ES-I3 (cell line): ENCODE measurements around the gene ARRB1.

Experiments
- H3K36me3 ChIP-seq: 2 replicates; pipeline ENCODE4 v1.6.1; 2013; ENCODE audit warnings: mild to moderate bottlenecking, low read length, control low read depth, moderate library complexity; ENCODE audit not compliant: insufficient read depth
- H3K4me1 ChIP-seq: 2 replicates; pipeline ENCODE4 v1.6.1; 2013; ENCODE audit warnings: mild to moderate bottlenecking, control low read depth, low read length; ENCODE audit not compliant: insufficient read depth
- H3K9ac ChIP-seq: 2 replicates; pipeline ENCODE4 v1.6.1; 2013; ENCODE audit warnings: low read depth, mild to moderate bottlenecking, low read length, moderate library complexity
- H3K9me3 ChIP-seq: 2 replicates; pipeline ENCODE4 v1.6.1; 2013; ENCODE audit warnings: mild to moderate bottlenecking, low read length, moderate library complexity; ENCODE audit not compliant: control insufficient read depth, insufficient read depth

Gene ARRB1

GRCh38 chr11:75351541-75351790, at the start of gene ARRB1:
TSS of gene ARRB1 (minus strand) at chr11:75351661. CDS start at chr11:75351607, 54 bp downstream.
- peaks cover 14% of the 10 kb centered on the region for H3K36me3 ChIP-seq
- no peaks in the 10 kb centered on the region for H3K9me3 ChIP-seq
- H3K9ac ChIP-seq, result peak within 1 kb of the TSS; percentile 83
- peaks cover 41% of the 10 kb centered on the region for H3K4me1 ChIP-seq

DNA sequence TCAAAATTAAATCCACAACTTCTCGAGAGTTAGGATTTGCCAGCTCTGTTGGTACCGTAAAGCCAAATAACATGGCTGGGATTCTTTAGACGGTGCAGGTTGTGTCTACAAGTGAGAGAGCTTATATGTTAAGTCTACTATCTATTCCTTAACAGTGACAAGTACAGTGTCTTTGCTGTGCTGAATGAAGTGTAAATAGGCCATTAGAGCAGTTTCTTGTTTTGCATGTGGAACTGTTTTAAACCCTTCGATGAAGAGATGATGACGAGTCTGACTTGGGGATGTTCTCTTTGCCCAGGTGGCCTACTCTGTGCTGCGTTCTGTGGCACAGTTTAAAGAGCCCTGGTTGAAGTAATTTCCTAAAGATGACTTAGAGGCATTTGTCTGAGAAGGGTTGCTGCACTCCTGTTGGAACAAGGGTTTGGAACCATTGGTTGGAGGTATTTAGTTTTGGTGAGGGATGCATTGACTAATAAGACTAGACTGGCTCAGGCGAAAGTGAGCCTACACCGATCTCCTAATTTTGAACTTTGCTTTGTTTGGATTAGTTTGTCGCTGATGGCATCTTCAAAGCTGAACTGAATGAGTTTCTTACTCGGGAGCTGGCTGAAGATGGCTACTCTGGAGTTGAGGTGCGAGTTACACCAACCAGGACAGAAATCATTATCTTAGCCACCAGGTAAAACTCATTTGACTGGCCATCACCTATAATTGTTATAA, 48.8 kb upstream of the ARRB1 start:
- H3K9me3 ChIP-seq, result no peaks in the 10 kb centered on the region
- peaks cover 52% of the 10 kb centered on the region for H3K36me3 ChIP-seq
- H3K9ac ChIP-seq, result peak overlapping the region; percentile 100
- H3K4me1 ChIP-seq, result peaks cover 8% of the 10 kb centered on the region; the same call in 1 of the 2 replicates

DNA sequence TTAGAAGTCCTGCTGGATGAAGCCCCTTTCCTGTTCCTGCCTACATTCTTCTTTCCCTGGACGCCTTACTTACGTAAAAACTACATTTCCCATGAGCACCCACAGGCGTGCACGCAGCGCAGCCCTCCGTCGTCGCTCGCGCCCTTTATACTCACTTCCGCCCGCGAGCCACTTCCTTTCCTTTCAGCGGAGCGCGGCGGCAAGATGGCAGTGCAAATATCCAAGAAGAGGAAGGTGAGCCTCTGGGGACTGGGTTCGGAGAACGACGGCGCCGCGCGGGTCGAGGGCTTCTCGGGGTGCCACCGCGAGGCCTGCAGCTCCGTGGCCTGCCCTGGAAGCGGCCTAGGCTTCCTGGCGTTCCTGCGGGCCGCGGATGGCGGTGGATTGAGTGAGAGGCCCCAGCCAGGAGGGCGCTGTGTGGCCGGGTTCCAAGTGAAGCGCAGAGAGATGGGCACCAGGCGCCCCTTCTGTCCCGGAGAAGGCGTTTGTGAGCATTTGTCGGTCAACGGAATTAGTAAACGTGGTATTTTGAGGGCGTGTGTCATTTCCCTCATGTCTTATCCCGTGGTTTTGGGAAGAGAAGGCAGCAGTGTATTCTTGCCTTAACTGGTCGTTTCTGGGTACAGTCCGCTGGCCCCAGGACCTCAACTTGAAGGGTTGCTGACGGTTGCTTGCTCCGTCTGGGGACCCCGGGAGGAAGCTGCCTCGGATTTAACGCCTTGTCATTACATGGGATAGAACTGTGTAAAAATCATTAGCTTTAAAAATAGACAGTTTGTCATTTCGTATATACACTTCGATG, 48.1 kb upstream of the ARRB1 start, which contains the start of gene RPS3:
Gene RPS3, plus strand, starts transcription at position 175 of the 802 bp plus-strand sequence. Its CDS starts 30 bp downstream, at position 205.
- H3K4me1 ChIP-seq, result peaks cover 8% of the 10 kb centered on the region; the same call in 1 of the 2 replicates
- no peaks in the 10 kb centered on the region for H3K9me3 ChIP-seq
- H3K36me3 ChIP-seq, result peaks cover 44% of the 10 kb centered on the region
- peak within 1 kb of the TSS; percentile 100 for H3K9ac ChIP-seq

GRCh38 chr11:75398906-75399305, 47.4 kb upstream of the ARRB1 start:
- peaks cover 39% of the 10 kb centered on the region for H3K36me3 ChIP-seq
- H3K9ac ChIP-seq, result peak overlapping the region; percentile 100; the same call in 1 of the 2 replicates
- peaks cover 8% of the 10 kb centered on the region; the same call in 1 of the 2 replicates for H3K4me1 ChIP-seq
- no peaks in the 10 kb centered on the region for H3K9me3 ChIP-seq

DNA sequence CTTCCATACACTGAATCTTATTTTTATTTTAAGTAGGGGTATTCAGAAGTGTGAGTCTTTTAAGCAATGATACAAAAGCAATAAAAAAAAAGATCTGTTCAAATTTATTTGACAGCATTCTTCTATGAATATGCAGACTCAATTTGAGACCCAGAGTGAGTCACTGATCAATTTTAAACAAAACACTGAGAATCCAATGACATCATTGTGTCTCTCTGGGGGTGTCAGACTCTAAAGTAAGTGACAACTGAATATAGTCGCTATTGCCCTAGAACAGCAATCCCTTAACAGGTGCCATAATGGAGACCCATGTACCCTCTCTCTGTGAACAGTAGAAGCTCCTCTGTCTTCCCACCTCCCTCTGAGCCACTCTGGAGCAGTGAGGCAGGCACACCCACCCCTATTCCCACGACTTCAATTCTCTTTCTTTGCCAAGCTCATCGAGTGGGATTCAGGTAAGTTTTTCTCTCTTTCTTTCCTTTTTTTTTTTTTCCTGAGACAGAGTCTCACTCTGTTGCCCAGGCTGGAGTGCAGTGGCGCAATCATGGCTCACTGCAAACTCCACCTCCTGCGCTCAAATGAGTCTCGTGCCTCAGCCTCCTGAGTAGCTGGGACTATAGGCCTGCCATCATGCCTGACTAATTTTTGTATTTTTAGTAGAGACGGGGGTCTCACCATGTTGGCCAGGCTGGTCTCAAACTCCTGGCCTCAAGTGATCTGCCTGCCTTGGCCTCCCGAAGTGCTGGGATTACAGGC, 42.8 kb upstream of the ARRB1 start:
- Histone ChIP-seq H3K4me1 (peaks cover 3% of the 10 kb centered on the region; the same call in 1 of the 2 replicates), H3K9me3 (no peaks in the 10 kb centered on the region), H3K9ac (no peak overlapping the region), H3K36me3 (no peaks in the 10 kb centered on the region)

DNA sequence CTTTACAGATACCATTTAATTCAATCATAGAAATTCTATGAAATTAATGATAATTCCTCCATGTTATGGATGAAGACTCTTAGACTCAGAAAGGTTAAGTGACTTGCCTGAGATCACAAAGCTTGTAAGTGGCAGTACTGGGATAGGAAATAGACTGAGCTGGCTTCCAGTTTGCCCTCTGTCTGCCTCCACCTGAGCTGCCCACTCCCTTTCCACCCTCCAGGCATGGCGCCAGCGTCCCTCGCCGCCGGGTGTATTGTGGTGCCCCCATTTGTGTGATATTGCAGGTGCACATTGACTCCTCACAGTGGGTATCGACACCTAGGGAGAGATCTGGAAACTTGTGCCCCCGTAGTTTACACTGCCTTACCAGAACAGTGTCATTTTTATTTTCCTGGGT, 38.5 kb upstream of the ARRB1 start:
- no peak overlapping the region for H3K9ac ChIP-seq
- H3K36me3 ChIP-seq, result no peaks in the 10 kb centered on the region
- peaks cover 22% of the 10 kb centered on the region for H3K4me1 ChIP-seq
- no peaks in the 10 kb centered on the region for H3K9me3 ChIP-seq

DNA sequence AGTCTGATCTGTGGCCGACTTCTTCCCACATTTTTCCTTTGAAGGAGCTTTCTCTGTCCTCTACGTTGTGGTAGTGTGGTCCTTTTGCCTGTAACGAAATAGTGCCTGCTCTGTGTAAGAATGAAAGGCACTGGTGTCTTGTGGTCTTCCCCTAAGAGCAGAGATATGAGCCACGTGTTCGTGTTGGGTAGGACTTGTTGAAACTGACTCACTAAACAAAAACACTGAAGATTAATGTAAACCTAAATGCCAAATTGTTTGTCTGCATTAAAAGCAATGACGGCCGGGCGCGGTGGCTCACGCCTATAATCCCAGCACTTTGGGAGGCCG, 37.8 kb upstream of the ARRB1 start:
- peaks cover 22% of the 10 kb centered on the region for H3K4me1 ChIP-seq
- no peaks in the 10 kb centered on the region for H3K9me3 ChIP-seq
- no peaks in the 10 kb centered on the region for H3K36me3 ChIP-seq
- H3K9ac ChIP-seq, result no peak overlapping the region

GRCh38 chr11:75388386-75389275, 37.2 kb upstream of the ARRB1 start:
- H3K9ac ChIP-seq, result peak overlapping the region; percentile 10; the same call in 1 of the 2 replicates
- H3K9me3 ChIP-seq, result no peaks in the 10 kb centered on the region
- peaks cover 22% of the 10 kb centered on the region for H3K4me1 ChIP-seq
- H3K36me3 ChIP-seq, result no peaks in the 10 kb centered on the region

- H3K36me3 ChIP-seq, result no peaks in the 10 kb centered on the region
- H3K4me1 ChIP-seq, result peaks cover 25% of the 10 kb centered on the region
- no peaks in the 10 kb centered on the region for H3K9me3 ChIP-seq
- H3K9ac ChIP-seq, result no peak overlapping the region
These were observed 36.4 kb upstream of the ARRB1 start for GRCh38 chr11:75387736-75388294.

DNA sequence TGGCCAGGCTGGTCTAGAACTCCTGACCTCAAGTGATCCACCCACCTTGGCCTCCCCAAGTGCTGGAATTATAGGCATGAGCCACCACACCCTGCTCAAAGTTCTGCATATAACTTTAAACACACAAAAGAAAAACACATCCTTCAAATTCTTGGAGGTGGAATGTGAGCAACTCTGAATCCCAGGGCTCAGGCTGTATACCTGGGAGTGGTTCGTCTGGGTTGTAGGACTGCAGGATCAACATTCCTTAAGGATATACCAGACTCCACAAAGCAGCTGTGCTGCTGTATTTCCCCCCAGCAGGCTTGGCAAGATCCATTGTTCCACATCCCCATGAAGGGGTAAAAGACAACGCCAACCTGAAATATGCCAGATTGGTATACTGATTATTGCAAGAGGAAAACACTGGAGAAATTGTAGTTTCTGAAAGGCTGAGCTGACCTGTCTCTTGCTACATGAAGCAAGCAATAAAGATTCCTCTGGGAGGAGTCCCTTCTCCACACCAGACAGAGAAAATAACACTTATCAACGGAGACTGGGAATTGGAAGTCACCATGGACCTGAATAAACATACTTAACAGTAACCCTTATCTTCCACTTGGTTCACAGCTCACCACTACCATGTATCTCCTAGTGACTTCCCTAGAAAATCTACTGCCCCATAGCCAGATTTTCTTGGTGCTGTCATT, 35.6 kb upstream of the ARRB1 start:
- no peaks in the 10 kb centered on the region for H3K36me3 ChIP-seq
- no peak overlapping the region for H3K9ac ChIP-seq
- no peaks in the 10 kb centered on the region for H3K9me3 ChIP-seq
- peaks cover 25% of the 10 kb centered on the region for H3K4me1 ChIP-seq

- no peaks in the 10 kb centered on the region for H3K36me3 ChIP-seq
- H3K4me1 ChIP-seq, result peaks cover 25% of the 10 kb centered on the region
- no peak overlapping the region for H3K9ac ChIP-seq
- no peaks in the 10 kb centered on the region for H3K9me3 ChIP-seq
These were observed 33.1 kb upstream of the ARRB1 start for GRCh38 chr11:75384438-75385080.

DNA sequence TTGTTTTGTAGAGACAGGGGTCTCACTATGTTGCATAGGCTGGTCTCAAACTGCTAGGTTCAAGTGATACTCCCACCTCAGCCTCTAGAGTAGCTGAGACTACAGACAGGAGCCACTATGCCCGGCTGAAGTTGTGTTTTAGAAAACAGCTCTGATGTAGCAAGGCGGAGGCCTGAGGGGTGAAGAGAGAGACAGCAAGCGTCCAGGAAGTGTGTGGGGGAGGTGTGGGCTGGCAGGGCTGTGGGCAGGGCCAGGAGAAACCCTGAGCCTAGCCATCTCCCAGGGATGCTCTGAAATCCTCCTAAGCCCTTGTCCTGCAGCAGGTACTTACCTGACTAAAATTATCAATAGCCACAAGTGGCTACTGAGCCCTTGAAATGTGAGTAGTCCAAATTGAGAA, 31.8 kb upstream of the ARRB1 start:
- peaks cover 16% of the 10 kb centered on the region for H3K4me1 ChIP-seq
- no peak overlapping the region for H3K9ac ChIP-seq
- no peaks in the 10 kb centered on the region for H3K36me3 ChIP-seq
- no peaks in the 10 kb centered on the region for H3K9me3 ChIP-seq
